GM12891 (cell line): ENCODE measurements around the gene TRMU. TPM values are rescaled to one million over a fixed set of nuclear protein-coding genes. Genes with fewer than 3 reads are reported as not detected.
A peak's percentile ranks its signal among the peaks of the same experiment; 100 is the strongest.

Source experiments
- DNase-seq: peaks from one replicate; pipeline ENCODE4 v3.0.0; 2011; ENCODE audit warnings: low spot score; ENCODE audit not compliant: insufficient read length
- FAIRE-seq: peaks from 2 replicates; lab custom pipeline; 2011; peaks lifted over from hg19 to GRCh38; lab: Jason Lieb, UNC
- PAX5 ChIP-seq: IDR thresholded peaks from 2 replicates; pipeline ENCODE4 v1.6.1; 2011; ENCODE audit warnings: low read length, moderate library complexity, mild to moderate bottlenecking; ENCODE audit not compliant: insufficient read depth, severe bottlenecking
- POLR2A ChIP-seq: IDR thresholded peaks from 2 replicates; pipeline ENCODE4 v1.6.1; 2011; ENCODE audit warnings: low read depth, low read length, control low read depth
- POLR2AphosphoS5 ChIP-seq: IDR thresholded peaks from 2 replicates; pipeline ENCODE4 v1.6.1; 2011; ENCODE audit warnings: low read depth, low read length, control low read depth
- POU2F2 ChIP-seq: IDR thresholded peaks from 2 replicates; pipeline ENCODE4 v1.6.1; 2011; ENCODE audit warnings: low read depth, mild to moderate bottlenecking, control low read depth, low read length, moderate library complexity
- SPI1 ChIP-seq: IDR thresholded peaks from 2 replicates; pipeline ENCODE4 v1.6.1; 2011; ENCODE audit warnings: low read depth, low read length, control low read depth
- TAF1 ChIP-seq: IDR thresholded peaks from 2 replicates; pipeline ENCODE4 v1.6.1; 2011; ENCODE audit warnings: low read depth, low read length, control low read depth
- polyA plus RNA-seq: library from polyadenylated mRNA; unstranded; fragments of >200 nt; gene quantifications from one replicate; pipeline ENCODE4 v1.2.1, GENCODE V29; 2012; ENCODE audit warnings: low read depth, missing spikeins, inconsistent platforms; ENCODE audit not compliant: missing spikeins

TRMU gene, protein sequence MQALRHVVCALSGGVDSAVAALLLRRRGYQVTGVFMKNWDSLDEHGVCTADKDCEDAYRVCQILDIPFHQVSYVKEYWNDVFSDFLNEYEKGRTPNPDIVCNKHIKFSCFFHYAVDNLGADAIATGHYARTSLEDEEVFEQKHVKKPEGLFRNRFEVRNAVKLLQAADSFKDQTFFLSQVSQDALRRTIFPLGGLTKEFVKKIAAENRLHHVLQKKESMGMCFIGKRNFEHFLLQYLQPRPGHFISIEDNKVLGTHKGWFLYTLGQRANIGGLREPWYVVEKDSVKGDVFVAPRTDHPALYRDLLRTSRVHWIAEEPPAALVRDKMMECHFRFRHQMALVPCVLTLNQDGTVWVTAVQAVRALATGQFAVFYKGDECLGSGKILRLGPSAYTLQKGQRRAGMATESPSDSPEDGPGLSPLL
- 27.3 TPM for polyA plus RNA-seq

DNA sequence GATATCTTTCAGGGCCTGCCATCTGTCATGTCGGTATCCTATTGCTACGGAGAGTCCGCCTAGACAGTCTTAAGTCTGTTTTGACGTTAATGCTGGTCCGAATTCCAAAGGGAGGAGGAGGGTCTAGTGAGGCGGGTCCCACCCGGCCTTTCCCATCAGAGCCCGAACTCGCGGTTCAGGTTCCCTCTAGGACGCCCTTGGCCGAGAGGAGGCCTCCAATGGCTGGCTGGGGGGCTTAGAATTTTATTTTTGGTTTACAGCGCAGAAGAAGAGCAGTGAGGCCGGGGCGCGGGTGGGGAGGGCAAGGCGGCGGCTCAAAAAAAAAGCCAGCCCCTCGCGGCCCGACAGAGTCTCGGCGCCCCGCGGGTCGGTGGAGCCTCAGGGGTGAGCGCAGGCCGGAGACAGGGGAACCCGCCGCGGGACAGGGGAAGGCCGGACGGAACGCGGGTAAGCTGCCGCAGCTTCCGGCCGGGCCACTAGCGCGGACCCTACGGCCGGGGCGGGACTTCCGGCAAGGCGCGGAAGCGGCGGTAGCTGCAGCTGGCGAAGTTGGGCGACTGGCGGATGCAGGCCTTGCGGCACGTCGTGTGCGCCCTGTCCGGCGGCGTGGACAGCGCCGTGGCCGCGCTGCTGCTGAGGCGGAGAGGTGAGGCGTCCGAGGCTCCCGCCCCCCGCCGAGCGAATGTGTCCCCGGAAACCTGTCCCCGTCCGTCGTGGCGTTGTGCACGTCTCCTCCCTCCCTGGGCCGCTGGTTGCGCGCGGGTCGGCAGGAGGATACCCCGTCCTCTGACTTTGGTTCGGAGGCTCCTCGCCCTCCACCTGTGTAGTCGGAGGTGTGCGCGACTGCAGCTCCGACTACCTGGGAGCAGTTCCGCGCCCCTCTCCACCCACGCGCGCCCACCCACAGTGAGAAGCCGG is at the start of gene TRMU:
TSS of gene TRMU (plus strand) at position 514 of the 918 bp plus-strand sequence. CDS start at position 565, 51 bp downstream.
- DNase-seq (peak; percentile 99), FAIRE-seq (peak; percentile 99)
- peak; percentile 81 for TF ChIP-seq POLR2A
- TF ChIP-seq SPI1 = peak; percentile 31; the same call in 1 of the 2 replicates
- no peak for TF ChIP-seq PAX5
- TF ChIP-seq TAF1 = peak; percentile 95
- peak; percentile 83 for TF ChIP-seq POLR2AphosphoS5
- TF ChIP-seq POU2F2 = peak; percentile 62; the same call in 1 of the 2 replicates

DNA sequence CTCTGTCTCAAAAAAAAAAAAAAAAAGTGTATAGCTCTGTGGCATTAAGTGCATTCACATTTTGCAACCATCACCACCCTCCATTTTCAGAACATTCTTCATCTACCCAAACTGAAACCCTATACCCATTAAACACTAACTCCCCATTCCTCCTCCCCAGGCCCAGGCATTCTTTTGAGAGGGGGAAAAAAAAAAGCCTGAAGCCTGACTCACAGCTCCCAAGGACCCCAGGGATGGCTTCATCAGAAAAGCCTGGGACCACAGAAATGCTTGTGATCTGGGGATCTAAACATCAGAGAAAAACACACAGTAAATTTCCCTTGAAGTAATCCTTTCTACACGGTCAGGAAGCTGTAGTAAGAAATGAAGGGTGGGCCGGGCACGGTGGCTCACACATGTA is 49.5 kb upstream of the TRMU start:
- FAIRE-seq (no peak), DNase-seq (no peak)
- no peak for TF ChIP-seq PAX5
- no peak for TF ChIP-seq POLR2AphosphoS5
- no peak for TF ChIP-seq TAF1
- no peak for TF ChIP-seq POU2F2
- no peak for TF ChIP-seq POLR2A
- TF ChIP-seq SPI1 = no peak

DNA sequence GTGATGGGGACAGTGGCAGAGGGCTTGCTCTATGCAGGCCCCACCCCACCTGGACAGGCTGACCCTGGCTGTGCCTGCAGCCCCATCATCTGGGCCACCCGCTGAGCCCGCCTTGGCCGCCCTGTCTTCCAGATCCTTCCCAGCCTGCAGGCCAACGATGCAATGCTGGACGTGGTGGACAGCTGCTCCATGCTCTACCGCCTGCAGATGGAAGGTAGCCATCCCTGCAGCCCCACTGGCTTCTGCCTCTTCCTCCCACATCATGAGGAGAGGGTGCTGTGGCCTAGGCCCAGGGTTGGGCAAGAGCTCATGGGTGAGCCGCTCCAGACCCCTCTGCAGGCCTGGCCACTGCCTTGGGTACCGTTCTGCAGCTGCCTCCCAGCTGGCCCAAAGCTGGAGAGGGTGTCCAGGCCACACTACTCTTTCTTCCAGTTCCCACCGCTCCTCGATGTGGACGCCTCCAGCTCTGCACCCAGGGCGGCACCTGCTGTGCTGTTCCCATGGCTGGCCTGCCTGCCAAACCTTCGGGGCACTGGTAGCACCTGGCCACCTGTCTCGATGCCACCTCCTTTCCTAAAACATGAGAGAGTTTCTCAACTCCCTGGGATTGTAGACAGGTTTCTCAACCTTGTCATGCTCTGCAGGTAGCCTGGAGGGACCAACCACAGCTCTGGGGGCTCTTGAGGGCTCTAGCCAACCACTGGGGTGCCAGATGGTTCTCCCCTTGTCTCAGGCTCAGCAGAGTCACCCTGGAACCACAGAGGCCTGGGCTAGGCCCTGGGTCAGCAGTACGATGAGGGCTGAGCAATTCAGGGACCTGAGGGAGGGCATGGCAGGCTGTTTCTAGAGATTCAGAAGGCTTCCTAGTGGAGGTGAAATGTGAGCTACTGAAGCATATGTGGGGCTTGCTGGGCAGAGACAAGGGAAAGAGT is 48.3 kb upstream of the TRMU start:
- FAIRE-seq (peak; percentile 61), DNase-seq (no peak)
- no peak for TF ChIP-seq PAX5
- TF ChIP-seq TAF1 = no peak
- TF ChIP-seq SPI1 = no peak
- no peak for TF ChIP-seq POLR2A
- no peak for TF ChIP-seq POU2F2
- no peak for TF ChIP-seq POLR2AphosphoS5

DNA sequence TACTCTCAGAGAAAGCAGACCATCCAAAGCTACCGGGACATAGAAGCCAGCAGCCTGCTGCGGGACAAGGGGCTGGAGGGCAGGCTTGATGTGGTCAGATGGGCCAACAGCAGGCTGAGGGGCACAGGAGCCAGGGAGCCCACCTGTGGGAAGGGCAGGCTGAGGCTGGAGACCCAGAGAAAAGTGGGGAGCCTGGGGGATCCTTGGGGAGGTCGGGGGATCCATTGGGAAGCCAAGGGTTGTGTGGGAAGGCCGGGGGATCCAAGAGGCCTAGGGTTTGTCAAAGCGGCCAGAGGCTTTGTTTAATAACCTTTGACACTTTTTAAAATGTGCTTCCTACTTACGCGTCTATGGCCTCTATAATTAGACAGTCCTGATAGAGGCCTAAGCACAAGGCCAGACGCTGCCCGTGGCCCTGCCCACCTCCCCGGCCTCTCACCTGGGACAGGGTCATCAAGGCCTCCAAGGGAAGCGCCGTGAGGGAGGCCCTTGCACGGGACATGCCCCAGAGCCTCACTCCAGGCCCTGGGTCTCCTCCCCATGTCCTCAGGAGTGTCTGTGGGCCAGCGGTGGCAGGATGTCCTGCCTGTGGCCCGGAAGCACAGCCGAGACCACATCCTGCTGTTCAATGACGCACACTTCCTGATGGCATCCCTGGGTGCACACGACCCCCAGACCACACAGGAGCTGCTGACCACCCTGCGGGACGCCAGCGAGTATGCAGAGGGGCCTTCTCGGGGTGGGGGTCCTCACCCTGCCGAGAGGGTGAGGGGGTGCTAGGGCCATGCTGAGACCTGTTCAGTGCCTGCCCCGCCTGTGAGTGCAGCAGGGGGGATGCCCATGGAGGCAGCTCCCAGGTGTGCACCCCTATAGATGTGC is 47.4 kb upstream of the TRMU start:
- FAIRE-seq (peak; percentile 95), DNase-seq (peak; percentile 94)

DNA sequence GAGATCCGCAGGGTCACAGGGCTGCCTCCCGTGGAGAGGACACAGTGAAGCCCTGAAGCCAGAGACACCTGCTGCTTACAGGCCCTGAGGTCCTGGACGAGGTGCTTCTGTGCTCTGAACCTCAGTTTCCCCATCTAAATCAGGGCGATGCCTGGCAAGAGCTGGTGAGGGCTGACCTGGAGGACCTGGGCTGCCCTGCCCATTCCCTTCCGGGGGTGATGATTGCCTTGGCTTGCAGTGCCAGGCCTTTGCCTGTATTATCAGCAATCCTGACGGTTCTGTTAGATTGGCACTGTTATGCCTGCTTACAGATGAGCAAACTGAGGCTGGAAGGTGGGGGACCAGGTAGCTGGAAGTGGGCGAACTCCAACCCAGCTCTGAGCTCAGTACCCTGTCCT is 46.7 kb upstream of the TRMU start:
- DNase-seq (no peak), FAIRE-seq (no peak)
- TF ChIP-seq PAX5 (no peak), SPI1 (no peak), POLR2A (no peak), POLR2AphosphoS5 (no peak), TAF1 (no peak), POU2F2 (no peak)

More for the DNA sequence above, 47.4 kb upstream of the TRMU start:
- peak; percentile 94 for TF ChIP-seq POLR2AphosphoS5
- TF ChIP-seq POLR2A = peak; percentile 93
- no peak for TF ChIP-seq SPI1
- peak; percentile 69 for TF ChIP-seq TAF1
- TF ChIP-seq PAX5 = peak; percentile 34
- TF ChIP-seq POU2F2 = peak; percentile 51; the same call in 1 of the 2 replicates

DNA sequence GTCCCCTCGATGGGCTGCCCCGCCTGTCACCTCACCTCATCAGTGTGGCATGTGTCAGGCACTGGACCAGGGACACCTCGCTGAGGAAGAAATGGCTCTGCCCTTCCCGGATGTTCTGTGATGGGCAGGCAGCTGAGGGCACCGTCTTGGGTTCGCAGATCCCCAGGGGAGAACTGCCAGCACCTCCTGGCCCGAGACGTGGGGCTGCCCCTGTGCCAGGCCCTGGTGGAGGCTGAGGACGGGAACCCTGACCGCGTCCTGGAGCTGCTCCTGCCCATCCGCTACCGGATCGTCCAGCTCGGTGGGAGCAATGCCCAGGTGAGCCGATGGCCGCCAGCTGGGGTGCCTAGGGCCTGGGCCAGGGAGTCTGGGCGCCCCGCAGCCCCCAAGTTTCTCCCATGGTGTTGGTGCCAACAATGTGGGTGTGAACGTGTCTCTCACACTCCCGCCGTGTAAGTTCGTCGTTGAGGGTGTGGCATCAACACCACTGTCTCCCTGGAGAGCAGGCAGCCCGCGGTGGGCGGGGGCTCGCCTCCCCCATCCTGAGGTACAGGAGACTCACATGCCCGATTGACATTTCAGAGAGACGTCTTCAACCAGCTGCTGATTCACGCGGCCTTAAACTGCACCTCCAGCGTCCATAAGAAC is 46.1 kb upstream of the TRMU start:
- TF ChIP-seq SPI1 (no peak), POU2F2 (no peak), POLR2A (no peak), POLR2AphosphoS5 (no peak), TAF1 (no peak), PAX5 (no peak)
- FAIRE-seq = no peak
- no peak for DNase-seq

DNA sequence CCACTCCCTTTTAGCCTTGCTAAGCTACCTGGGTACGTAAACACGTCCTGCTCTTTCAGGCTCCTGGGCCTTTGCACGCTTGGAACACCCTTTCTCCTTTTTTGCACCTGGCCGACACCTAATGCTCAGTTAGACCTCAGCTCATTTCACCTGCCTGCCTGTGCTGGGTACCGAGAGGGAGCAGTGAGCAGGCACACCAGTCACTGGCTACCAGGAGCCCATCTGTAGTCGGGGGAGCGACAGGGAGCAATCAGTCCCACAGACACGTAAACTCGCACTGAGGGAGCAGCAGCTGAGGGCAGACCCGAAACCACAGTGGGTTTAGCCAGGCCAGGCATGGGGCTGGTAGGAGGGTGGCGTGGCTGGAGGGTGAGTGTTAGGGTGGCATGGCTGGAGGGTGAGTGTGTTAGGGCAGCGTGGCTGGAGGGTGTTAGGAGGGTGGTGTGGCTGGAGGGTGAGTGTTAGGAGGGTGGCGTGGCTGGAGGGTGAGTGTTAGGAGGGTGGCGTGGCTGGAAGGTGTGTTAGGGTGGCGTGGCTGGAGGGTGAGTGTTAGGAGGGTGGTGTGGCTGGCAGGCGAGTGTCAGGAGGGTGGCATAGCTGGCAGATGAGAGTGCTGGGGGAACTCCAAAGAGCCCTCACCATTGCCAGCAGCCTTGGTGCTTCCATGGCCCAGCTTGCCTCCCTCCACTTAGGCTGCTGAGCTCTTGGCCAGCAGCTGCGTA is 45.2 kb upstream of the TRMU start:
- DNase-seq (no peak), FAIRE-seq (no peak)
- TF ChIP-seq POLR2AphosphoS5 = no peak
- no peak for TF ChIP-seq POU2F2
- TF ChIP-seq POLR2A = no peak
- TF ChIP-seq TAF1 = no peak
